Prostate gland (tissue), 2 donors: ENCODE measurements around the gene ARL15. TPM values are rescaled to one million over a fixed set of nuclear protein-coding genes. Genes with fewer than 3 reads are reported as not detected.

Experiments used
- DNase-seq: peaks from one replicate; pipeline ENCODE4 v3.0.0-alpha.2; 2019; ENCODE audit warnings: low spot score
- H3K27ac ChIP-seq, 2 donors: fragments of 200-600 bp; sonication (generic); 2 replicates each; pipeline ENCODE4 v1.5.1; 2017 to 2019
- H3K27me3 ChIP-seq: fragments of 200-600 bp; sonication (generic); replicated peaks from 2 replicates; pipeline ENCODE4 v1.5.1; 2019; ENCODE audit not compliant: insufficient read depth
- H3K36me3 ChIP-seq, 2 donors: fragments of 200-600 bp; sonication (generic); 1 replicate in 1 of 2; 2 replicates in 1 of 2; pipeline versions ENCODE4 v1.5.1 to v1.8.1; 2017 to 2019
- H3K4me1 ChIP-seq: fragments of 200-600 bp; sonication (generic); replicated peaks from 2 replicates; pipeline ENCODE4 v1.5.1; 2019
- H3K4me3 ChIP-seq, 2 donors: fragments of 200-600 bp; sonication (generic); 2 replicates each; pipeline ENCODE4 v1.5.1; 2017 to 2019
- H3K9me3 ChIP-seq: fragments of 200-600 bp; sonication (generic); 2 replicates; pipeline ENCODE4 v1.5.1; 2017
- POLR2A ChIP-seq: fragments of 450-650 bp; IDR thresholded peaks from one replicate; pipeline ENCODE4 v1.6.1; 2016; ENCODE audit warnings: antibody characterized with exemption, mild to moderate bottlenecking
- POLR2AphosphoS5 ChIP-seq: sonication (generic); formaldehyde crosslinking; IDR thresholded peaks from one replicate; pipeline ENCODE4 v1.6.1; 2017; ENCODE audit warnings: antibody characterized with exemption
- WGBS: methylation state at CpG from one replicate; pipeline ENCODE4 v1.1.5; 2018; 5-methylcytosine and 5-hydroxymethylcytosine counted together
- intact Hi-C: fragments of 100-400 bp; cut with DNase I; formaldehyde crosslinking; loops from one replicate; pipeline ENCODE4 v1.14.2; 2022
- total RNA-seq, 2 donors: library from RNA; depleted of rRNA; stranded (reverse); fragments of >200 nt; gene quantifications; one replicate each; pipeline ENCODE4 v1.1.0, GENCODE V29; 2016
- TF ChIP-seq, protein P1 (sequence below), 4 experiments: fragments of 200-600 bp in 2 of 4; fragments of 450-650 bp in 2 of 4; sonication (generic) in 2 of 4; IDR thresholded peaks; 1 replicate in 3 of 4; 2 replicates in 1 of 4; pipeline ENCODE4 v1.5.1; 2016 to 2019; ENCODE audit warnings: antibody characterized with exemption in 4 of 4, mild to moderate bottlenecking in 2 of 4, moderate library complexity in 2 of 4

The ARL15 gene
- total RNA-seq, 2 donors from 2014 or later: 16.1 to 38.4 TPM

DNA sequence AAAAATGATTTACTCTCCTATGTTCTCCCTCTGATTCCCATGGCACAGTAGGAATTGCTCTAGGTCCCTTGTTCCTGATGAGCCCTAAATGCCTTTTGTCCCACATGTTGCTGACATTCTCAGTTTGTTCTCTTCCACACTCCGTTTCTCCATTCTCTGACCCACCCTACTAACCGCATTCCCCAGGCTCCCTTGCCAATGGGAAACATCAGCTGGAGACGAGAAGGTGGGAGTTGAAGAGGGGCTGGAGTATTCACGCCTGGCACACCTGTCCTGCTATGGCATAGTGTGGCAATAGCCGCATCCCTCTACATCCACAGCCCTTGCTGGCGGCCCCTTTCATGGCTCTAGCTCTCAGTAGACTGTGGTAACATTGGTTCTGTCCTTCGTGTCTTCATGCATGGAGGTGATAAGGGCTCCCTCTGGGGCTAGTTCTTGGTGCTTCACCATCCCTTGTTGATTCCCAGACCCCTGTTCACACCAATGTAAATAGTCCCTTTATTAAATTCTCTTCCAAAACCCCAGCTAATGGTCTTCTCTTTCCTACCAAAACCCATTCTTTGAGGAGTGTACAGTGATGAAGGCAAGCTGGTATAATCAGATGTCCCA, 16.4 kb upstream of the ARL15 start:
- no peaks in the 10 kb centered on the region for H3K27me3 ChIP-seq
- WGBS: 94% methylated on average over 7 of the region's 7 CpGs
- no peak overlapping the region for H3K4me3 ChIP-seq
- H3K27ac ChIP-seq: no peak overlapping the region
- intact Hi-C loops: no loop called here
- TF ChIP-seq, protein P1, sequence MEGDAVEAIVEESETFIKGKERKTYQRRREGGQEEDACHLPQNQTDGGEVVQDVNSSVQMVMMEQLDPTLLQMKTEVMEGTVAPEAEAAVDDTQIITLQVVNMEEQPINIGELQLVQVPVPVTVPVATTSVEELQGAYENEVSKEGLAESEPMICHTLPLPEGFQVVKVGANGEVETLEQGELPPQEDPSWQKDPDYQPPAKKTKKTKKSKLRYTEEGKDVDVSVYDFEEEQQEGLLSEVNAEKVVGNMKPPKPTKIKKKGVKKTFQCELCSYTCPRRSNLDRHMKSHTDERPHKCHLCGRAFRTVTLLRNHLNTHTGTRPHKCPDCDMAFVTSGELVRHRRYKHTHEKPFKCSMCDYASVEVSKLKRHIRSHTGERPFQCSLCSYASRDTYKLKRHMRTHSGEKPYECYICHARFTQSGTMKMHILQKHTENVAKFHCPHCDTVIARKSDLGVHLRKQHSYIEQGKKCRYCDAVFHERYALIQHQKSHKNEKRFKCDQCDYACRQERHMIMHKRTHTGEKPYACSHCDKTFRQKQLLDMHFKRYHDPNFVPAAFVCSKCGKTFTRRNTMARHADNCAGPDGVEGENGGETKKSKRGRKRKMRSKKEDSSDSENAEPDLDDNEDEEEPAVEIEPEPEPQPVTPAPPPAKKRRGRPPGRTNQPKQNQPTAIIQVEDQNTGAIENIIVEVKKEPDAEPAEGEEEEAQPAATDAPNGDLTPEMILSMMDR (IDR thresholded peaks at IDR 0.05): no peak
- TF ChIP-seq POLR2A (no peak), POLR2AphosphoS5 (no peak)
- H3K4me1 ChIP-seq: no peaks in the 10 kb centered on the region
- DNase-seq: no peak
- no peaks in the 10 kb centered on the region for H3K9me3 ChIP-seq
- no peaks in the 10 kb centered on the region for H3K36me3 ChIP-seq

DNA sequence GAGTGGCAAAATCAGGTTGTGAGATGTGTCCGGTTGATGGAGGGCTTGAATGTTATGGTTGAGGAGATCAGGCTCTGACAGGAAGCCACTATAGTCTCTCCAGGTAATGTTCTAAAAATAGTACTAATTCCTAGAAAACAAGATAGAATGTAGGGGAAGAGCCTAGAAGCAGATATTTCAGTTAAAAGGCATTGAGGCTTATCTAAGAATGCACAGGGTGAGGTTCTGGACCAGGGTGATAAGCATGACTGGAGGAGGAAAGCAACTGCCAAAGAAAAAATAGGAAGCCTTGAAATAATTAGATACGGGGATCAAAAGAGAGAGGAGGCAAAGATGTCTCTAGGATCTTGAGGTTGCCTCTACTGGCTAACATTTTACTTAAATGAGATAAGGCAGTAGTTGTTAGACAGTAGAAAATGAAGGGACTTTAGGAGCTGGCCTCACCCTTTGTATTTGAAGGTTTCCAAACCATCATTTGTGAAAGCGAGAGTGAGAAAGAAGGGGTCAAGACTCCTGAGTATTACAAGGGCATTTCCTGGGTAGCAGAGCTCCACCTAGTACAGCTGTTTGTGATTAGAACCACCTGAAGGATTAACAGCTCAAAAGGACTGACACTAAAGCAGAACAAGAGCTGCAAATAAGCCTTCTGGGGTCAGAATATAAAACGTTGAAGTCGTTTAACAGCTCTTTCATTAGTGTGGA, 15.4 kb upstream of the ARL15 start:
- TF ChIP-seq, protein P1 (IDR thresholded peaks at IDR 0.05): no peak
- Histone ChIP-seq H3K9me3 (no peaks in the 10 kb centered on the region), H3K4me1 (no peaks in the 10 kb centered on the region), H3K4me3 (no peak overlapping the region), H3K27me3 (no peaks in the 10 kb centered on the region), H3K27ac (no peak overlapping the region), H3K36me3 (no peaks in the 10 kb centered on the region)
- 58% methylated on average over 5 of the region's 5 CpGs for WGBS
- DNase-seq: no peak
- intact Hi-C loops: no loop called here

DNA sequence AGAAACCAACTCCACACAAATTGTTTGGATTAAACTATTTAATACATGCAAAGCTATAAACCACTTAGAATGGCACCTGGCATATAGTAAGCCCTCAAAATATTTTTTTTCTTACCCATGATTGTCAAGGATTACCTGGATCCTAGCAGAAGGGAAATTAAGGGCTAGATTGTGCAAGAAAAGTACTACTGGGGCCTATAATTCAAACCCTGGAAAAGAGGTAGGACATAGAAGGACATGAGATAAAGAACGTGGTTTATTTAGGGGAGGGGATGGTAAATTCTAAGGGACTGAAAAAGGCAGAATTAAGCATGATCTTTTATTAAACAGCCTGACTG, 14.9 kb upstream of the ARL15 start:
- Histone ChIP-seq H3K4me3 (no peak overlapping the region), H3K27ac (no peak overlapping the region), H3K27me3 (no peaks in the 10 kb centered on the region), H3K9me3 (no peaks in the 10 kb centered on the region), H3K36me3 (no peaks in the 10 kb centered on the region), H3K4me1 (no peaks in the 10 kb centered on the region)
- intact Hi-C loops: no loop called here
- TF ChIP-seq, protein P1 (IDR thresholded peaks at IDR 0.05): no peak
- TF ChIP-seq POLR2AphosphoS5 (no peak), POLR2A (no peak)
- WGBS: 83% methylated on average over 1 of the region's 1 CpG
- no peak for DNase-seq

DNA sequence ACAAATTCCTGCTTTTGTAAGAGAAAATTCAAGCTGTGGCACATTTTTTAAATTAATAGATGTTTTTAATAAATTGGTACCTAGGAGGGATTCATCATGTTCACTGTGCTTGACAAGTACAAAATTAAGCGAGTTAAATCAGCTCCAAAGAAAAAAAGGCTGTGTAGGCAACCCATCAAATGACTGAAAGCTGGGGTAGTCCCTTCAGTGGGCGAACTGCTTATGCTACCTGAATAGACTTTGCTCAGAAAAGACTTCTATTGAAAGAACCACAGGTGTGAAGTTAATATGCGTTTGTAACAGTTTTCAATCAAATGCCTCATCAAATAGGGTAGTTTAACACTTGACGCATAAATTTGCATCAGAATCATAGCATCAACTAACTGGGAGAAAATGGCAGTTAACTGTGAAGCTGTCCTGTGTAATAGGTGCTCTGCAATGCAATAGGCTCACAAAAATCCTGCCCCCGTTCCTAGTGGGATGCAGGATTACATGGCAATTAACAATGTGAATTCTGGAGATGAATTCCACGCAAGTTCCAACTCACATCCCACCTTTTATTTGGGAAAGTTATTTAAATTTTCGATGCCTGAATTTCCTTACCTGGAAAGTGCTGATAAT, 14.4 kb upstream of the ARL15 start:
- Histone ChIP-seq H3K36me3 (no peaks in the 10 kb centered on the region), H3K27ac (no peak overlapping the region), H3K9me3 (no peaks in the 10 kb centered on the region), H3K27me3 (no peaks in the 10 kb centered on the region), H3K4me1 (no peaks in the 10 kb centered on the region), H3K4me3 (no peak overlapping the region)
- TF ChIP-seq, protein P1 (IDR thresholded peaks at IDR 0.05): no peak
- no peak for TF ChIP-seq POLR2AphosphoS5
- no peak for TF ChIP-seq POLR2A
- no peak for DNase-seq
- WGBS: 89% methylated on average over 7 of the region's 7 CpGs
- intact Hi-C loops: no loop called here

DNA sequence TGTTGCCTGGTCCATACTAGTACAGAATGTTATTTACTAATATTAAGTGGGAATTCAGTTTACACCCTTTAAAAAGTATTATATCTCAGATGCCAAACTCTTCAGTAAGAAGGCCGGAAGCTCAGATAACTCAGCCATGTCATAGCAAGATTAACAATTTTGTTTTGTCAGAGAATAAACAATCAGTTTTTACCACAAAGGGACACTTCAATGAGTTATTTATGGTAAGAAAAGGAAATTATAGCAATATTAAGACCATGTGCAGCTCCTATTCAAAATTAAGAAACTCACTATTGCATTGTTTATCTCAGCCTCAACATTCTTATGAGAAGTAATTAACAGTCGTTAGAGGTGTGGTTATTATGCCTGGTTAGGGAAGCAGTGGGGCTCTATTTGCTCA, 13.1 kb upstream of the ARL15 start:
- no peaks in the 10 kb centered on the region for H3K27me3 ChIP-seq
- 67% methylated on average over 2 of the region's 2 CpGs for WGBS
- intact Hi-C loops: no loop called here
- H3K27ac ChIP-seq: no peak overlapping the region
- no peaks in the 10 kb centered on the region for H3K9me3 ChIP-seq
- no peaks in the 10 kb centered on the region for H3K4me1 ChIP-seq
- TF ChIP-seq, protein P1 (IDR thresholded peaks at IDR 0.05): no peak
- no peaks in the 10 kb centered on the region for H3K36me3 ChIP-seq
- no peak overlapping the region for H3K4me3 ChIP-seq
- DNase-seq: no peak
